Activated naive CD4-positive, alpha-beta T cell treated with anti-CD3 and anti-CD28 coated beads, Interleukin-2, amount 50 U/mL, for 72 hours (primary cell): ENCODE data around the gene NEDD8. TPM values are rescaled to one million over a fixed set of nuclear protein-coding genes. Genes with fewer than 3 reads are reported as not detected.
A peak's percentile ranks its signal among the peaks of the same experiment; 100 is the strongest.

Experiments
- ATAC-seq, 2 donors: fragments of 150-1000 bp; cut with Tn5 transposase; 2 replicates each; pipeline ENCODE4 v1.10.0; 2021; ENCODE audit warnings: mild to moderate bottlenecking in 2 of 2, moderate library complexity in 2 of 2
- DNase-seq, 2 donors: peaks; one replicate each; pipeline ENCODE4 v3.0.0; 2021 to 2022; ENCODE audit warnings: low spot score in 2 of 2
- H3K27ac Mint-ChIP-seq, 2 donors: one replicate each; pipeline ENCODE4 v1.8.0; 2022; ENCODE audit warnings: mild to moderate bottlenecking in 2 of 2, mixed read lengths in 2 of 2
- H3K36me3 Mint-ChIP-seq, 2 donors: one replicate each; pipeline ENCODE4 v1.8.0; 2022; ENCODE audit warnings: mixed read lengths in 2 of 2
- H3K9me3 Mint-ChIP-seq, 2 donors: one replicate each; pipeline ENCODE4 v1.8.0; 2022; ENCODE audit warnings: mixed read lengths in 2 of 2
- total RNA-seq, 2 donors: library from RNA; stranded (reverse); gene quantifications; one replicate each; pipeline ENCODE4 v1.2.3, GENCODE V29; 2022

The NEDD8 gene
- total RNA-seq, 2 donors from 2014 or later, result 172 to 210 TPM

GRCh38 chr14:24171422-24172260, 60.5 kb downstream of the NEDD8 start, which contains the start of gene REC8:
REC8 (plus strand) TSS chr14:24172080; CDS start chr14:24172553, 473 bp downstream.
- Mint-ChIP-seq H3K9me3 (no peaks in the 10 kb centered on the region), H3K36me3 (peaks cover 13 to 37% of the 10 kb centered on the region in 2 donors), H3K27ac (peak within 1 kb of the TSS; percentile 74 to 95)
- DNase-seq (peak; percentile 60 to 73), ATAC-seq (peak; percentile 74)

GRCh38 chr14:24167469-24168114, 64.6 kb downstream of the NEDD8 start:
- ATAC-seq (no peak), DNase-seq (no peak)
- H3K27ac Mint-ChIP-seq, result peak overlapping the region; percentile 72 to 95
- H3K9me3 Mint-ChIP-seq, result no peaks in the 10 kb centered on the region
- peaks cover 16 to 67% of the 10 kb centered on the region in 2 donors for H3K36me3 Mint-ChIP-seq

Other genes starting within 250 kb of the NEDD8 start
- 10 to 100 TPM; 13.5 to 22.1 TPM for gene DHRS4L2, start 243.4 kb downstream of the NEDD8 start, total RNA-seq
- gene CARMIL3, start 180.4 kb downstream of the NEDD8 start, total RNA-seq, result 1 to 10 TPM; 2.1 to 6.7 TPM
- gene CPNE6, start 160.8 kb downstream of the NEDD8 start, total RNA-seq, result under 1 TPM in 1 of 2 donors, not detected in 1; 0.14 TPM
- gene PCK2, start 138.1 kb downstream of the NEDD8 start, total RNA-seq, result 10 to 100 TPM; 40.9 to 89.2 TPM
- gene DCAF11, start 117.6 kb downstream of the NEDD8 start, total RNA-seq, result 100 to 1,000 TPM in 1 of 2 donors, 10 to 100 TPM in 1; 66.7 to 146 TPM
- 1 to 10 TPM; 2.9 to 4.8 TPM for gene NRL, start 117.4 kb downstream of the NEDD8 start, total RNA-seq
- gene FITM1, start 101.7 kb downstream of the NEDD8 start, total RNA-seq, result 1 to 10 TPM in 1 of 2 donors, under 1 TPM in 1; 0.49 to 2.2 TPM
- gene PSME1, start 96.2 kb downstream of the NEDD8 start, total RNA-seq, result 100 to 1,000 TPM; 355 to 401 TPM
- 10 to 100 TPM; 36.8 to 64.2 TPM for gene EMC9, start 90.8 kb downstream of the NEDD8 start, total RNA-seq
- gene PSME2, start 85.8 kb downstream of the NEDD8 start, total RNA-seq, result 100 to 1,000 TPM; 452 to 507 TPM
- gene RNF31, start 84.9 kb downstream of the NEDD8 start, total RNA-seq, result 10 to 100 TPM; 81.5 to 90.7 TPM
- gene IRF9, start 71.1 kb downstream of the NEDD8 start, total RNA-seq, result 100 to 1,000 TPM; 183 to 227 TPM
- 10 to 100 TPM; 36.4 to 48.7 TPM for gene REC8, start 60.3 kb downstream of the NEDD8 start, total RNA-seq
- gene IPO4, start 43.6 kb downstream of the NEDD8 start, total RNA-seq, result 10 to 100 TPM; 37.5 to 67.6 TPM
- 10 to 100 TPM; 24.6 to 29.3 TPM for gene TM9SF1, start 36.9 kb downstream of the NEDD8 start, total RNA-seq
- under 1 TPM; 0.27 to 0.41 TPM for gene TSSK4, start 26.7 kb downstream of the NEDD8 start, total RNA-seq
- 10 to 100 TPM; 69.2 to 74.2 TPM for gene CHMP4A, start 18.9 kb downstream of the NEDD8 start, total RNA-seq
- 1 to 10 TPM; 5.5 to 7.4 TPM for gene MDP1, start 16.3 kb downstream of the NEDD8 start, total RNA-seq
- gene GMPR2, start 562 bp upstream of the NEDD8 start, total RNA-seq, result 100 to 1,000 TPM in 1 of 2 donors, 10 to 100 TPM in 1; 62.6 to 106 TPM
- gene TINF2, start 10.3 kb upstream of the NEDD8 start, total RNA-seq, result 100 to 1,000 TPM in 1 of 2 donors, 10 to 100 TPM in 1; 80.0 to 101 TPM
- 10 to 100 TPM in 1 of 2 donors, 1 to 10 TPM in 1; 7.9 to 31.6 TPM for gene TGM1, start 30.8 kb upstream of the NEDD8 start, total RNA-seq
- 10 to 100 TPM; 58.6 to 67.0 TPM for gene RABGGTA, start 39.2 kb upstream of the NEDD8 start, total RNA-seq
- gene DHRS1, start 67.4 kb upstream of the NEDD8 start, total RNA-seq, result 10 to 100 TPM; 13.3 to 17.7 TPM
- 10 to 100 TPM; 30.5 TPM for gene NOP9, start 67.5 kb upstream of the NEDD8 start, total RNA-seq
- gene CIDEB, start 75.6 kb upstream of the NEDD8 start, total RNA-seq, result 10 to 100 TPM in 1 of 2 donors, 1 to 10 TPM in 1; 6.9 to 17.0 TPM
- gene LTB4R2, start 77.8 kb upstream of the NEDD8 start, total RNA-seq, result 10 to 100 TPM; 13.7 to 16.2 TPM
- 10 to 100 TPM; 14.0 to 15.8 TPM for gene LTB4R, start 79.1 kb upstream of the NEDD8 start, total RNA-seq
- gene ADCY4, start 102.7 kb upstream of the NEDD8 start, total RNA-seq, result 1 to 10 TPM; 2.1 to 5.7 TPM
- 10 to 100 TPM; 11.1 to 11.8 TPM for gene RIPK3, start 107.6 kb upstream of the NEDD8 start, total RNA-seq
- gene NFATC4, start 135.8 kb upstream of the NEDD8 start, total RNA-seq, result 1 to 10 TPM in 1 of 2 donors, under 1 TPM in 1; 0.27 to 1.7 TPM
- gene NYNRIN, start 166.6 kb upstream of the NEDD8 start, total RNA-seq, result under 1 TPM; 0.02 to 0.14 TPM
- gene CBLN3, start 197.3 kb upstream of the NEDD8 start, total RNA-seq, result 10 to 100 TPM in 1 of 2 donors, 1 to 10 TPM in 1; 6.5 to 20.1 TPM
- gene KHNYN, start 197.6 kb upstream of the NEDD8 start, total RNA-seq, result 10 to 100 TPM; 70.1 to 70.6 TPM
- gene SDR39U1, start 210.4 kb upstream of the NEDD8 start, total RNA-seq, result 10 to 100 TPM; 50.6 to 72.3 TPM